Measurements from ENCODE around the gene CPEB3.
"Not testable (repeated sequence)": the region's sequence is repeated elsewhere in the genome, so short reads cannot be mapped to it uniquely, and the experiment has no call there.

Gene CPEB3

DNA sequence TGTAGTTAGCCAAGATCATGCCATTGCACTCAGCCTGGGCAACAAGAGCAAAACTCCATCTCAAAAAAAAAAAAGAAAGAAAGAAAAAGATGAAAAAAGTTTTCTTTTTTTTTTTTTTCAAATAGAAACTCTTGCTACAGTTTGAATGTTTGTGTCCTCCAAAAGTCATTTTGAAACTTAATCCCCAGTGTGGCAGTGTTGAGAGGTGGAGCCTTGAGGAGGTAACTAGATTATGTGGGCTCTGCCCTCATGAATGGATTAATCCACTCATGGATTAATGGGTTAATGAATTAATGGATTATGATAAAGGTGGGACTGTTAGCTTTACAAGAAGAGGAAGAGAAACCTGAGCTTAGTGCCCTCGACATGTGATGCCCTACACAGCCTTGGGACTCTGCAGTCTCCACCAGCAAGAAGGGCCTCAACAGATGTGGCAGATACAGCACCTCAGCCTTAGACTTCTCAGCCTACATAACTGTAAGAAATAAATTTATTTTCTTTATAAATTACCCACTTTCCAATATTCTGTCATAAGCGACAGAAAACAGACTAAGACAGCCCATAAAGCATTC, 25.1 kb downstream of the CPEB3 start:
- no peak for DNase-seq

DNA sequence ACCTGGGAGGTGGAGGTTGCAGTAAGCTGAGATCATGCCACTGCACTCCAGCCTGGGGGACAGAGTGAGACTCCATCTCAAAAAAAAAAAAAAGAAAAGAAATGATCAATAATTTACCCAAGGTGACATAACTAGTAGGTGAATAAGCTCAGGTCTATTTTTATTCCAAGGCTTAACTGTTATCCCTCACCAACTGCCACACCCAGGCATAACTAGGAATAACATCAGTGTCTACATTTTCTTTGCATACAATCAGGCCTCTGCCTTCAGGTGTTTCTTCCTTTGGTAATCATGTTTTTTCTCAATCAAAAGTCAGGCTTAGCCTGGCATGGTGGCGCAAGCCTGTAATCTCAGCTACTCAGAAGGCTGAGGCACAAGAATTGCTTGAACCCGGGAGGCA, 26.6 kb downstream of the CPEB3 start:
- no peak for DNase-seq

DNA sequence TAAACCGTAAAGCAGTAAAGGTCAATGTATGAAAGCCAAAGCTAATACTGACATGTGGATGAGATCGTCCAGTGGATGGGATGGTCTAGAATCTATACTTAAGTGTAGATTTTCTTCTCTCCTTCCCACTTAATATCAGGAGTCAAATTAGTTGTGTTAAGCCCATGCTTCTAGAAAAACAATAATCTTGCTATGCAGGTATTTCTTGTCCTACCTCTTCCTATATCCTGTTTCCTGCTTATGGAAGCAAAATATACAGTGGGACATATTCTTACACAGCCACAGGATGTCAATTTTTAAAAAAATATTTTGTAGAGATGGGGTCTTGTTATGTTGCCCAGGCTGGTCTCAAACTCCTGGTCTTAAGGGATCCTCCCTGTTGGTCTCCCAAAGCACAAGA, 27.5 kb downstream of the CPEB3 start:
- DNase-seq, result no peak

DNA sequence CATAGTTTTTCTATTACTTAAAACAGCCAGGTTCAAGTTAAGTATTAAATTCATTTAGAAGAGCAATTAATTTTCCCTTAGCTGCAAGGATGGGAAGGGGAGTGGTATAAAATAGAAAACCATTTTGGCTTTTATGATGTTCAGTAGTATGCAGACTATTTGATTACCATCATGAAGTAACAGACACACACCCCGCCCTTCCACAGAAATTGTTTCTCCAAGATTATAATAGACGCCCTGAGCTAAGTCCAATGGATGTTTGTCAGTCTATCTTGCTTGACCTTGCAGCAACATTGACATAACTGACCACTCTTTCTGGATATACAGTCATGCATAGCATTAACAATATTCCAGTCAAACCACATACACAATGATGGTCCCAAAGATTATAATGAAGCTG, 42.3 kb downstream of the CPEB3 start:
- no peak for DNase-seq

DNA sequence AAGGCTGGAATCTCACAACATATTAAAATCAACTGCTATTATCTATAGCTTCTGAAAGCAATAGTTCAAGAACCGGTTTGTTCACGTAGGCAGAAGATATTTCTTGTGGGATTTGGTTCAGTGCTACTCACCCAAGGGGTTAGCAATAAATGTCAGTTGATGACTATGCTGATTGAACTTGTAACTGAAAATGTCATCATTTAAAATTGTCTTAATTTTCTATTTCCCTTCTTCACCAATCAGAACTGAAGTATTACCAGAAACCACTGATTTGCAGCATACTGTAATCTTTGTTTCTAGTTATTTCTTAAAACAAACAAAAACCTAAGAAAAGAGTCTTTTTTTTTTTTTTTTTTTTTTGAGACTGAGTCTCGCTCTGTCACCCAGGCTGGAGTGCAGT, 46.1 kb downstream of the CPEB3 start:
- no peak for DNase-seq

DNA sequence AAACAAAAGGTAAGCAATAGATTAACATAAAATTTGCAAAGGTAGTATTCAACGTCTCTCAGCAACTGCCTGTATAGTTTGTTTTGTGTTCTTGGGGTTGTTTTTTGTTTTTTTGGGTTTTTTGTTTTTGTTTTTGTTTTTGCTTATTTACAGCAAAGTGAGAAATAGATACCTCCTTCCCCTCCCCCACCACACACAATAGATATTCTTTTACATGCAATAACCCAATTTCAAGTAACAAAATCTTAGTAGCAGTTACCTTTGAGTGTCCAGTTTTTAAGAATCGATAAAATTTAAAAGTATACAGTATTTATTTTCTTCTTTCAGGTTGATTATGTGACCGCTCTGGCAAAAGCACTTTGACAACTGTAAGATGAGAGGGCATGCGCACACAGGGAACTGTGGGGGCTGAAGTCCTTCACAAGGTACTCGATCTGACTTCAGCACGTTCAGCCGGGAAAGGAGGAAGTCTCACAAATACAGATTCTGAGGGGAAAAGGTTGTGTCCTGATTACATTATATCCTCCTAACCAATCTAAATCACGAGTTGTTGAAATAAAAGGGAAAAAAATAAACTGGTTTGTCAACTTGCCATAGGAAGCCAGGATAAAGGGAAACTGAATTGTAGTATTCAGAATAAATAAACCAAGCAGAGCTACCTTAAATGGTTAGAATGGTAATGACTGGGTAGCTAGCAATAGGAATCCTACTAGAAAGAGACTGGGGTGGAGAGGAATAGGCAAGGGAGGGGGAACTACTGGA, 47.8 kb downstream of the CPEB3 start:
- peak; percentile 74 for DNase-seq

DNA sequence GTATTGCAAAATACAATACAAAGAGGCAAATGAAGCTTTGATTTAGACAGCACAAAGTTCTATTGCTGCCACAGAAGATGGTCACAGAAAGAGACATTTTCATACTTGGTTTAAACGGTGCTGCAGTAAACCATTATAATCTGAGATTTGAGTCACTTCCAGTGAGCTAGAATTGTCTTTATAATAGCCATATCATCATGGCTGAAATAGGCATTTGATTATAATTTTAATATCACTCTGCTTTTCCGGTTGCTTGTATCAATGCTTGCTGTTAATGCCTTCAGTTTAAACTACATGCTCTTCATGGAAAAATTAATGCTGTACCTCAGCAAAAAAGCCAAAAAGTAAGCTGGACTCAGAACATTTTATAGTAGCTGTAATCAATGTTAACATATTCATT, 48.5 kb downstream of the CPEB3 start:
- no peak for DNase-seq

DNA sequence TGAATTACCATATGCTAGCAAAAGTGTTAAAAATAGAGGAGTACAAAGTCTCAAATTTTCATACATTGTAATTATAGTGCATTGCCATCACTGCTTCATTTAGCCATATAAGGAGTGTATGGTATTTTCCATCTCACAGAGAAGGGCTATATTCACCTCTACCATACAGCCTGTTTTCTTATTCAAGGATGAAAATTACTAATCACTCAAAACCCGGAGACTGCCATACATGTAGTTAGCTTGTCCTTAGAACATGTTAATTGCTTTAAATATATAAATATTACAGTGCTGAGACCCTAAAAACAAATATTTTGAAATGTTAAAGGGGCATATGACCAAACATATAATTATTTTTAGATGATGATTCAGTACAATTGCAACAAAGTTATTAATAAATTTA, 49.4 kb downstream of the CPEB3 start:
- DNase-seq, result no peak

DNA sequence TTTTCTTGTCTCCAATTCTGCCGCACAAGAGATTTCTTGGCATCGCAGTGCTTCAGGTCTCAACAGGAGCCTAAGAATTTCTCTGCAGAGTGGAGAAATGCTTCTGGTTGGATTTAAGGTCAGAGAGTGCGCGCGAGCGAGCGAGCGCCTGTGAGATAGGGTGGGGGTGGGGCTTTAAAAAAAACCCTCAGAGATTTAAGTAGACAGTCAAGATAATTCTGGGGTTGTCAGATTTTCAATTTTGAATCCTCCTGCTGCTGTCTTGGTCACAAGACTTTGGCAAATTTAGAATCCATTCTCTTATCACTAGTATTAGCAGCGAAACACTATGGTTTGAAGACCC, 49.7 kb downstream of the CPEB3 start:
- no peak for DNase-seq

DNA sequence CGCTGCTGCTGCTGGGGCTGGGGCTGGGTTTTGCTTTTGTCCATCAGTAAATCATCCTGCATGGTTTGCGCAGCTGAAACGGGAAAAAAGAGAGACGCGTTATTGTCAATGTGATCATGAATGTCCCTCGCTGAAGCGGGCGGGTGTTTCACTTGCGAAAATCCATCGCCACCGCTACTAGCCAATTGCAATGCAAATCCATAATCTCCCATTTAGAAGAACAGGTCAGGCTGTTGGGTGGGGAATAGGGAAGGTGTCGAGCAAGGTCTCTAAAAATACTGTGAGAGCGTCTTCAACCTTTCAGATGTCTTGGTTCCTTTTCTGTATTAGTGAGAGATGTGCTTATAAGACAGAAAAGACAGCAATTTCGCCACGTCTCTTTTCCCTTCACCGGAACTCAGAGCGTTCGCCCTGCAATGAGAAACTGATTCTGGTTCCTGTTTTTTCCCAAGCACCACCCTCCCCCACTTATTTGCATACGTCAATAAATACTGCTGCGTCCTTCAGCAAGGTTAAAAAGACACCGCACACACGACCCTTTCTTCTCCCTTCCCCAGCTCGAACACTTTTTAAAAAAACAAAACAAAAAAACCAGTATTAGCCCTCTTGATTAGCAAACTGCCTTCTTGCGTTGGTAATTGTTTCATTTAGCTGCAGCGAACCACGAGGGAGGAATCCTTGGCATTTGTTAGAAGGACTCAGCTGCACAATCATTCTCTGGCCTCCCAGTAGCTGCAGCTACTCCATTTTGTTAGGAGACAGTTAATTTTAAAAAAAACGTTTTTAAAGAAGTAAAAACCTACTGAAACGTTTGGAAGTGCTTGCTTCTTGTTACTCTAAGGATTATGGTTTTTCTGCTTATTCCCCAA, 50.4 kb downstream of the CPEB3 start:
- DNase-seq, result peak; percentile 84

DNA sequence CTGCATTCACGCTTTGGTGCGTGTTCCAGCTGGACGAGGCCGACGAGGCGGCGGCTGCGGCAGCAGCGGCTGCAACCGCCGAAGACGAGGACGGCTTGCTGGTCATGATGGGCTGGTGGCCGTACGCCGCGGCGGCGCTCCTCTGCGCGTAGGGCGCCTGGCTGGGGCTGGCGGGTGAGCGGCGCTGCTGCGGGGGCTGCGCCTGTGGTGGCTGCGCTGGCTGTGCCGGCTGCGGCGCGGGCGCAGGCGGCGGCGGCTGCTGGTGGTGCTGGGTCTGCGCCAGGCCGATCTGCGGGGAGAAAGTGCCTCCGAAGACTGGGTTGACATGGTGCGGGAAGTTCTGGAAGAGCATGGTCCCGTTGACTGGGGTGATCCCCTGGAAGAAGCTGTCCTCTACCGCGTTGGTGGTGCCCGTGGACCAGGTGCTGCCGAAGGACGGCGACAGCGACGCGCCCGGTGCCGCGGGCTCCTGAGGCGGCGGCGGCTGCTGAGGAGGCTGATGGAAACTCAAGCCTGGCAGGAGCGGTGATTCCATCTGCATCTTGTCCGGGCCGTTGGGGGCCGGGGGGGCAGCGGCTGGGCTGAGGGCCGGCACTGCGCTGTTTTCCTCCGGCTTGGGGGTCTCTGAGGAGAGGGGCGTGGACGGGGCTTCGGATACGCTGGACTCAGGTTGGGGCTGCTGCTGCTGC, 51.1 kb downstream of the CPEB3 start:
- DNase-seq, result no peak

DNA sequence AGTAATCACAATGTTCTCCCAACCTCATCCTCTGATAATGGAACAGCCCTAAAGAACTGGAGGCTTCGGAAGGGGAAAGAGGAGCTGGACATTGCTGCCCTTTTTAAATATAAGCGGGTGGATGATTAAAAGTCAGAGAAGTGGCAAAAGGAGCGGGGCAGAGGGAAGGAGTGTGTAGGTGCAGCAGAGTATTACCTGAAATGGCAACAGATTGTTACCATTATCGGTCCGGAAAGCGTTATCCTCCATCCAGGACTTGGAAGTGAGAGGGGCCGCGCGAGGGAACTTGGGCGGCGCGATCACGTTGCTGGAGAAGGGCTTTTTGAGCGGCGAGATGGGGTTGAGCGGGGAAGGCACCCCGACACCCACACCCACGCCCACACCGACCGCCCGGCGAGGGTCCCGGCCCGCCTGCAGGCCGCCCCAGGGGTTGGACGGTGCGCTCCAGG, 51.7 kb downstream of the CPEB3 start:
- no peak for DNase-seq

DNA sequence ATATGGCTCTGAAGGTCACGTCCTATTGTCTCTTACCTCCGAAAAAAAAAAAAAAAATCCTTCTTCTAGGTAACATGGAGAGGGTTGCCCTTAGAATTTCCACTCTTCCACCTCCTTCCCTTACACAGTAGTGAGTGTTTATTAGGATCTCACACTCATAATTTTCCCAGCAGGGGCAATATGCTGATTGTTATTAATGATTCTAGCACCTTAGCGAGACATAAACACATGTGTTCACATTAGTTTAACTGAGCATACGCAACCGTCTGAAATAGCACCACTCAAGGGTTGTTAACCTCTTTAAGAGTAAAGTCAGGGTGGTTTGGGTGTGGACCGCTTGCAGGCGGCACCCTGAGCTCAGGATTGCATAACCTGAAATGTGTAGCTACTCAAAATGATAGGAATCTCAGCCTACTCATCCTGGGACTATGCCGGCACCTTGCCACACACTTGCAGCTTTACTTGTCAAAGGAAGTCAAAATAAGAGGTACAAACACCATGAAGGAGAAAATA, 52.2 kb downstream of the CPEB3 start:
- peak; percentile 26 for DNase-seq

DNA sequence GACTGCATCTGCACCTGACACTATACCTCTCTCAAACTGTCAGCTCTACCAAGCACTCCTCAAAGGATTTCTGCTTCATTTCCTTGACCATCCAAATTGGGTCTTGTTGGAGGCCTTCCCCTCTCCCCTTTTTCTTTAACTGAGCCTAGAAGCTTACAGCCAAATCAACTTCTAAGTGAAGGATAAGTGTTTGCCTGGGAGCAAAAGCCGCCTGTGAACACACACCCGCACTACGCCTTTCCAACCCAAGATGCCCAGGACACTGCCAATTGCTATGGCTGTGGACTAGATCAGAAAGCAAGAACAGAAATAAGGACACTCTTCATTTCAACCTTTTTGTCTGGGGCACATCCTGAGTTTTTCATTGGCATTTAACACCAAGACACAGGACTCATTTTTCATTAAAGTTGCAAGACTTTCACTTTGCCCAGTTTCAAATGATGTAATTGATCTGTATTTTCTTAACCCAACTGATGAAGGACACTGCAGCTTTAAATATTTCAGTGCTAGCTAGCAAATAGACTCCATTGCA, 52.8 kb downstream of the CPEB3 start:
- DNase-seq, result no peak

DNA sequence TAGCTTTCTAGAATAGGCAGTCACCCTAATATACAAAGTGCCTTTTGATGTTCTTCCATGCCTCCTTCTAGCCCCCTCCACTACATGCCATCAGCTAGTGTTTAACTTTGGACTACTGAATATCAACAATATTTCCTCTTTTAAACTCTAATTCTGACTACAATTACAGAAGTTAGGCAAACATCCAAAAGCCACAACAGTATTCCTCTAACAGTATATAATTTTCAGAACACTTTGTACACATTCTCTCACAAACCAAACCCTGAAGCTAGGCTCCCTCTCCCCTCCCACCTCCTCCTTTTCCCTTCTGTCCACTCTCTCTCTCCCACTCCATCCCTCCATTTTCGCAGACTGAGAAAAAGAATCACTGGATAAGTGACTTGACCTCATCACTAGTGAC, 59.7 kb downstream of the CPEB3 start:
- no peak for DNase-seq

DNA sequence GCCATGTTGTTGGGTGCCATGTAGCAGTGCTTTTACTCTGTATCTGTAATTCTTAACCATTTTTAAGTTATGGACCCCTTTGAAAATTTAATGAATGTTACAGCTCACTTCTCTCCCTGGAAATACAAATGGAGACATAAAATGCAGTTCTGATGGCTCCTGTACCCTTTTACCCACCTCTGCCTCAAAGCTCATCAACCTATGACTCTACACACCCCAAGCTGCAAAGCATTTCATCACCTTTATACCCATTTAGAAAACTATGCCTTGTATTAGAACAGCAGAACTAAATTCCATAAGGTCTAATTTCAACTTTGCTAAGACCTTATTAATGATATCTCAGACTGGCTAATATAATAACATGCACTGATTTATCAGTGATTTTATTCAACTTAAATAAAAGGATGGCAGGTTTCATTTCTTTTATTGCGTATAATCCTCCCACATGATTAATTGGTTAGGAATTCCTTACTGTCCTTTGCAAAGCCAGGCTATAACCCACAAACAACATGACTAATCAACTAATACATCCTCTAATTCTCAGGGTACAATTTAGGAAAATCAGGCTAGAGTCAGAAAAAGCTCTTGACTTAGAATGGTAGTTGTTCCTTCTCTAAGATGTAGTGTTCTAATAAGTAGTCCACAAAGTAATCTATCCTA, 68.1 kb downstream of the CPEB3 start:
- DNase-seq, result no peak

DNA sequence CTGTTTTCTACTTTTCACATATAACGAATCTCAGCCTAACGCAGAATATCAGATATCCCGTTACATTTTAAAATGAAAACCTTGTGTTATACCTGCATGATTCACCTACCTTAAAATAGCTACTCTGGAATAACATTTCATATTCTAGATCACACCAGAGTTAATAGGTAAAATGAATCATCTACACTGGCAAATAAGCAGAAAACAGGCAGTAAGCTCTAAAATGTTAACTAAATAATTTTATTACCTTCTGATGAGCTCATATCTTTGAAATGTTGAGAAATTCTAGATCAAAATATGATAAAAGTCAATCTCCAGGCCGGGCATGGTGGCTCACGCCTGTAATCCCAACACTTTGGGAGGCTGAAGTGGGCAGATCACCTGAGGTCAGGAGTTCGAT, 71.3 kb downstream of the CPEB3 start:
- DNase-seq, result no peak

DNA sequence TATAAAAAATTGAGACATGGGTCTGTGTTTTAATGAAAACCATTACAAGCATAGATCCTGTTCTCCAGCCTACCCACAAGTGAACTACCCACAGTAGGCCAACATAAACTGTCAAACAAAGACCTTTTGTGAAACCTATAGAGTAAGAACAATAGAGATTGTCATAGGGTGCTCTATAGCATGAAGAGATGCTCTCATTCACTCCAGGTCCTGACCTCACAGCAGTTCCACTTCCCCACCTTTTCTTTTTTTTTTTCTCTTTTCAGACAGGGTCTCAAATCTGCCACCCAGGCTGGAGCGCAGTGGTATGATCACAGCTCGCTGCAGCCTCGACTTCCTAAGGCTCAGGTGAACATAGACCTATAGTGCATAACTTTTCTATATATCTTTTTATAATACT, 72.3 kb downstream of the CPEB3 start:
- no peak for DNase-seq

DNA sequence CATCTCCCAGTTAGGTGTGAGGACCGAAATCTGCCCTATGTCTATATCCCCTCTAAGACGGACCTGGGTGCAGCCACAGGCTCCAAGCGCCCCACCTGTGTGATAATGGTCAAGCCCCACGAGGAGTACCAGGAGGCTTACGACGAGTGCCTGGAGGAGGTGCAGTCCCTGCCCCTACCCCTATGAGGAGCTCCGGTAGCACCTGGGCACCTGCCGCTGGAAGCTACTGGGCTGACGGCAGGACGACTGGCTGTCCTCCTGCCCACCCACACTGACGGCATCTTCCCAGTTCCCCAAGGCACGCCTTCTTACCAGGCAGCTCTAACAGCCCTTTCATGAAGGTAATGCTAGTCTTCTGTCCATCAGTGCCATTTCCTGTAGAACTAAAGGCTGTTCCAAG, 74.3 kb downstream of the CPEB3 start:
- DNase-seq, result not testable (repeated sequence)

DNA sequence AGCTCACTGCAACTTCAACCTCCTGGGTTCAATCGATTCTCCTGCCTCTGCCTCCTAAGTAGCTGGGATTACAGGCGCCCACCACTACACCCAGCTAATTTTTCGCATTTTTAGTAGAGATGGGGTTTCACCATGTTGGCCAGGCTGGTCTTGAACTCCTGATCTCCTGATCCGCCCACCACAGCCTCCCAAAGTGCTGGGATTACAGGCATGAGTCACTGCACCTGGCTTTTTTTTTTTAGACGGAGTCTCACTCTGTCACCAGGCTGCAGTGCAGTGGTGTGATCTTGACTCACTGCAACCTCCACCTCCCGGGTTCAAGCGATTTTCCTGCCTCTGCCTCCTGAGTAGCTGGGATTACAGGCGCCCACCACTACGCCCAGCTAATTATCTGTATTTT, 75.7 kb downstream of the CPEB3 start:
- not testable (repeated sequence) for DNase-seq

DNA sequence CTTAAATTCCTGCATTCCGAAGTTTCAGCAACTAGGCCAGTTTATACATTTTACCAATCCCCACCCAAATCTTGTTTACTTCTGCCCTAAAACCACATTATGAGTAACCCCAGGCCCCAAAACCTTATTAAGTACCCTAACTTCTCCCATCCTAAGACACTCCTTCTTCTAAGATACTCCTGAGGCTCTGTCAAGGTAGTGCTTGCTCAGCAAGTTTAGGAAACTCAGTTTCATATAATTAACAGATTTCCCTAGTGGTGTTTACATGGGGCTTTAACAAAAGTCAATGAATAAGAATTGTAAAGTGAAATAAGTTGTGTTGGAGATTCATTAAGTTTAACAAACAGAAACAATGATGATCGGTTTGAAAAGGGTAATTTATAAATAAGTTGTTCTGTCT, 77.8 kb downstream of the CPEB3 start:
- DNase-seq, result no peak

DNA sequence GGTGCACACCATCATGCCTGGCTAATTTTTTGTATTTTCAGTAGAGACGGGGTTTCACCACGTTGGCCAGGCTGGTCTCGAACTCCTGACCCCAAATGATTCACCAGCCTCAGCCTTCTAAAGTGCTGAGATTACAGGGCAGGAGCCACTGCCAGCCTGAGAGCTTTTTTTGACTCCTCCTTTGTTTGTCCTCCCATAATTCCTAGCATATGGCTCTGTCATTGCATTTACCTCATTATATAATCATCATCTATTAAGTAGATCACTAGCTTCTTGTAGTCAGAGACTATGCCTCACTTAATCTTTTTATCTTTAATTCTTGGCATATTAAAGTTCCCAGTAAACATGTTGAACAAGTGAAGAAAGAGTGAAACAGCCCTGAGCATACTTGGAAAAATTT, 82.1 kb downstream of the CPEB3 start:
- no peak for DNase-seq
